Left cardiac atrium (tissue), 4 donors: ENCODE data around the gene ZBTB16. TPM values are rescaled to one million over a fixed set of nuclear protein-coding genes. Genes with fewer than 3 reads are reported as not detected.

Source experiments
- ATAC-seq, 2 donors: fragments of 200-7000 bp; cut with Tn5 transposase; one replicate each; pipeline ENCODE4 v1.9.1; 2020; ENCODE audit warnings: mild to moderate bottlenecking in 2 of 2, moderate library complexity in 2 of 2
- DNase-seq: peaks from one replicate; pipeline ENCODE4 v3.0.0-alpha.2; 2020
- intact Hi-C, 2 donors: fragments of 100-400 bp; cut with DNase I; formaldehyde crosslinking; loops; one replicate each; pipeline versions ENCODE4 v1.14.1 to v1.15.1; 2022 to 2023
- total RNA-seq, 2 donors: library from RNA; stranded (reverse); fragmentation: NEBNext Ultra II Directional; extraction: Animal tissue kit (Norgen Biotek cat#: 25700); gene quantifications; one replicate each; pipeline ENCODE4 v1.2.1, GENCODE V29; 2021
- donor health status: DM: no; HTN: yes; CAD: no.
- donor health status: DM: no; HTN: yes; CAD: no; lungs with severe emphysema.
- donor health status: DM: yes; HTN: yes; CAD: no.
- donor health status: Dilated cardiomyopathy.

The ZBTB16 gene
- total RNA-seq, 2 donors from 2014 or later = 65.2 to 79.5 TPM

- DNase-seq (no peak), ATAC-seq (no peak)
- intact Hi-C loops = loop anchor here in 1 of 2 donors (10.0 kb wide), 1 partner anchor 77 kb away; no protein-coding TSS in a partner anchor
Measured at GRCh38 chr11:114251815-114252337, 192.4 kb downstream of the ZBTB16 start.

GRCh38 chr11:114252767-114253166, 193.3 kb downstream of the ZBTB16 start:
- DNase-seq (no peak), ATAC-seq (no peak)
- intact Hi-C loops = loop anchor here in 1 of 2 donors (10.0 kb wide), 1 partner anchor 78 kb away; no protein-coding TSS in a partner anchor

- intact Hi-C loops = loop anchor here in 1 of 2 donors (10.0 kb wide), 1 partner anchor 79 kb away; no protein-coding TSS in a partner anchor
- DNase-seq (no peak), ATAC-seq (no peak)
Measured at GRCh38 chr11:114253771-114254170, 194.3 kb downstream of the ZBTB16 start.

GRCh38 chr11:114254571-114255146, 195.1 kb downstream of the ZBTB16 start:
- intact Hi-C loops = loop anchor here (5.0 to 10.0 kb wide), 3 partner anchors 52 to 80 kb away; no protein-coding TSS in a partner anchor
- ATAC-seq (no peak), DNase-seq (no peak)

- DNase-seq = no peak
- intact Hi-C loops = loop anchor here (5.0 to 10.0 kb wide), 3 partner anchors 53 to 80 kb away; no protein-coding TSS in a partner anchor
- ATAC-seq = no peak
Measured at GRCh38 chr11:114255289-114255688, 195.8 kb downstream of the ZBTB16 start.

GRCh38 chr11:114256176-114256966, 196.9 kb downstream of the ZBTB16 start:
- DNase-seq (no peak), ATAC-seq (peak in 1 of 2 donors; percentile 24)
- intact Hi-C loops = loop anchor here (5.0 to 10.0 kb wide), 3 partner anchors 54 to 82 kb away; no protein-coding TSS in a partner anchor

GRCh38 chr11:114256967-114257286, 197.4 kb downstream of the ZBTB16 start:
- ATAC-seq (no peak), DNase-seq (no peak)
- intact Hi-C loops = loop anchor here (5.0 to 10.0 kb wide), 3 partner anchors 55 to 82 kb away; no protein-coding TSS in a partner anchor

GRCh38 chr11:114257621-114258558, 198.4 kb downstream of the ZBTB16 start:
- peak; percentile 58 for DNase-seq
- ATAC-seq = peak; percentile 64 to 68
- intact Hi-C loops = loop anchor here (5.0 to 10.0 kb wide), 3 partner anchors 56 to 83 kb away; no protein-coding TSS in a partner anchor

- ATAC-seq (peak in 1 of 2 donors; percentile 13), DNase-seq (no peak)
- intact Hi-C loops = loop anchor here (5.0 to 10.0 kb wide), 3 partner anchors 56 to 84 kb away; no protein-coding TSS in a partner anchor
Measured at GRCh38 chr11:114258696-114259095, 199.2 kb downstream of the ZBTB16 start.

- intact Hi-C loops = loop anchor here (5.0 to 10.0 kb wide), 3 partner anchors 57 to 84 kb away; no protein-coding TSS in a partner anchor
Measured at GRCh38 chr11:114259124-114259526, 199.6 kb downstream of the ZBTB16 start.

GRCh38 chr11:114259551-114259983, 200.1 kb downstream of the ZBTB16 start:
- ATAC-seq (no peak), DNase-seq (no peak)
- intact Hi-C loops = loop anchor here (5.0 to 10.0 kb wide), 3 partner anchors 57 to 85 kb away; no protein-coding TSS in a partner anchor

More at GRCh38 chr11:114259124-114259526, 199.6 kb downstream of the ZBTB16 start:
- ATAC-seq (peak in 1 of 2 donors; percentile 4), DNase-seq (peak; percentile 37)

GRCh38 chr11:114260077-114260476, 200.6 kb downstream of the ZBTB16 start:
- DNase-seq = no peak
- intact Hi-C loops = loop anchor here (2.0 to 10.0 kb wide), 3 partner anchors 223 to 375 kb away; no protein-coding TSS in a partner anchor
- ATAC-seq = no peak

- intact Hi-C loops = loop anchor here (2.0 to 10.0 kb wide), 3 partner anchors 224 to 376 kb away; no protein-coding TSS in a partner anchor
- DNase-seq (no peak), ATAC-seq (no peak)
Measured at GRCh38 chr11:114260483-114260882, 201.0 kb downstream of the ZBTB16 start.

- no peak for DNase-seq
- intact Hi-C loops = loop anchor here (2.0 to 10.0 kb wide), 5 partner anchors 225 to 377 kb away; no protein-coding TSS in a partner anchor
- ATAC-seq = no peak
Measured at GRCh38 chr11:114261791-114262190, 202.3 kb downstream of the ZBTB16 start.

GRCh38 chr11:114262681-114263512, 203.4 kb downstream of the ZBTB16 start:
- intact Hi-C loops = loop anchor here (2.0 to 10.0 kb wide), 4 partner anchors 268 to 378 kb away; no protein-coding TSS in a partner anchor
- peak; percentile 62 to 64 for ATAC-seq
- DNase-seq = peak; percentile 46

GRCh38 chr11:114263513-114264170, 204.1 kb downstream of the ZBTB16 start:
- peak; percentile 20 to 29 for ATAC-seq
- intact Hi-C loops = loop anchor here (2.0 to 10.0 kb wide), 4 partner anchors 269 to 379 kb away; no protein-coding TSS in a partner anchor
- DNase-seq = peak; percentile 37
